Activated naive CD8-positive, alpha-beta T cell treated with anti-CD3 and anti-CD28 coated beads, Interleukin-2, amount 50 U/mL, for 24 hours (primary cell): ENCODE results near the gene SDHA.
A peak's percentile ranks its signal among the peaks of the same experiment; 100 is the strongest.
"Not testable (repeated sequence)": the region's sequence is repeated elsewhere in the genome, so short reads cannot be mapped to it uniquely, and the experiment has no call there.

Experiments used
- ATAC-seq: fragments of 150-1000 bp; cut with Tn5 transposase; one replicate; pipeline ENCODE4 v1.10.0; 2021
- DNase-seq: peaks from one replicate; pipeline ENCODE4 v3.0.0; 2021
- H3K27ac Mint-ChIP-seq: one replicate; pipeline ENCODE4 v1.8.0; 2021; ENCODE audit warnings: mild to moderate bottlenecking, mixed read lengths
- H3K27me3 Mint-ChIP-seq: one replicate; pipeline ENCODE4 v1.8.0; 2021; ENCODE audit warnings: mixed read lengths
- H3K36me3 Mint-ChIP-seq: one replicate; pipeline ENCODE4 v1.8.0; 2021; ENCODE audit warnings: low read depth, mixed read lengths
- H3K4me1 Mint-ChIP-seq: one replicate; pipeline ENCODE4 v1.8.0; 2021; ENCODE audit warnings: mixed read lengths
- H3K4me3 Mint-ChIP-seq: one replicate; pipeline ENCODE4 v1.8.0; 2021; ENCODE audit warnings: mild to moderate bottlenecking, moderate library complexity, mixed read lengths
- H3K9me3 Mint-ChIP-seq: one replicate; pipeline ENCODE4 v1.8.0; 2021; ENCODE audit warnings: mixed read lengths

The SDHA gene

DNA sequence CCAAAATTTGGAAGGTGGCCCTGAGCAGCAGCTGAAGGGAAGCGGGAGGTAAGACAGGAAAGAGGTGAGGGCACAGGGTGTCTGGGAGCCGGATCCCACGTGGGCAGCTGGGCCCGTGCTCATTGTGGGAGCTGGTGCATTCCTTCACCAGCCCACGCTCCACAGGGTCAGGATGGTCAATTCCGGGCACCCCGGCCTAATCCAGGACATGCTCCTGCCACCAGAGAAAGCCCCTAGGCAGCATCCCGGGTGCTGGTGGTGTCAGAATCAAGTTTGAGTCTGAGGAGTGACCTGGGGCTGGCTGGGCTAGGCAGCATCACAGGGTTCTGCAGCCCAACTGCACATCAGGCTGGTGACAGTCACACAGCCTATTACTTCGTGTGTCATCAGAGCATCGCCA, 46.2 kb downstream of the SDHA start:
- Mint-ChIP-seq H3K27ac (peak overlapping the region; percentile 39), H3K4me3 (no peak overlapping the region), H3K36me3 (peaks cover 16% of the 10 kb centered on the region), H3K27me3 (no peaks in the 10 kb centered on the region), H3K9me3 (no peaks in the 10 kb centered on the region), H3K4me1 (peaks cover 15% of the 10 kb centered on the region)
- no peak for DNase-seq
- ATAC-seq: no peak

- not testable (repeated sequence) for ATAC-seq, H3K9me3 Mint-ChIP-seq, H3K27me3 Mint-ChIP-seq, DNase-seq, H3K4me3 Mint-ChIP-seq
- Mint-ChIP-seq H3K36me3 (peaks cover 18% of the 10 kb centered on the region), H3K4me1 (peaks cover 25% of the 10 kb centered on the region), H3K27ac (peak overlapping the region; percentile 67)
These were observed 48.3 kb downstream of the SDHA start for GRCh38 chr5:266311-267026.

GRCh38 chr5:267716-268115, 49.6 kb downstream of the SDHA start:
- Mint-ChIP-seq H3K9me3 (no peaks in the 10 kb centered on the region), H3K27ac (peak overlapping the region; percentile 27), H3K4me3 (no peak overlapping the region), H3K36me3 (peaks cover 16% of the 10 kb centered on the region), H3K4me1 (peaks cover 25% of the 10 kb centered on the region), H3K27me3 (no peaks in the 10 kb centered on the region)
- DNase-seq (no peak), ATAC-seq (no peak)

GRCh38 chr5:270340-270739, 52.2 kb downstream of the SDHA start:
- peaks cover 46% of the 10 kb centered on the region for H3K4me1 Mint-ChIP-seq
- no peak for DNase-seq
- no peaks in the 10 kb centered on the region for H3K27me3 Mint-ChIP-seq

GRCh38 chr5:271828-272167, 53.7 kb downstream of the SDHA start:
- Mint-ChIP-seq H3K36me3 (peaks cover 20% of the 10 kb centered on the region), H3K4me3 (peak overlapping the region; percentile 91), H3K4me1 (peaks cover 40% of the 10 kb centered on the region), H3K27ac (peak overlapping the region; percentile 97)
- peak; percentile 5 for ATAC-seq
- H3K27me3 Mint-ChIP-seq, H3K9me3 Mint-ChIP-seq: not testable (repeated sequence)
- peak; percentile 13 for DNase-seq

More at GRCh38 chr5:270340-270739, 52.2 kb downstream of the SDHA start:
- no peak for ATAC-seq
- peak overlapping the region; percentile 79 for H3K27ac Mint-ChIP-seq
- H3K9me3 Mint-ChIP-seq: no peaks in the 10 kb centered on the region
- H3K36me3 Mint-ChIP-seq: peaks cover 18% of the 10 kb centered on the region
- H3K4me3 Mint-ChIP-seq: peak overlapping the region; percentile 91

GRCh38 chr5:273091-273490, 55.0 kb downstream of the SDHA start:
- Mint-ChIP-seq H3K4me1 (peaks cover 40% of the 10 kb centered on the region), H3K4me3 (peak overlapping the region; percentile 72), H3K27ac (peak overlapping the region; percentile 60), H3K36me3 (peaks cover 20% of the 10 kb centered on the region)
- not testable (repeated sequence) for DNase-seq, ATAC-seq, H3K9me3 Mint-ChIP-seq, H3K27me3 Mint-ChIP-seq

DNA sequence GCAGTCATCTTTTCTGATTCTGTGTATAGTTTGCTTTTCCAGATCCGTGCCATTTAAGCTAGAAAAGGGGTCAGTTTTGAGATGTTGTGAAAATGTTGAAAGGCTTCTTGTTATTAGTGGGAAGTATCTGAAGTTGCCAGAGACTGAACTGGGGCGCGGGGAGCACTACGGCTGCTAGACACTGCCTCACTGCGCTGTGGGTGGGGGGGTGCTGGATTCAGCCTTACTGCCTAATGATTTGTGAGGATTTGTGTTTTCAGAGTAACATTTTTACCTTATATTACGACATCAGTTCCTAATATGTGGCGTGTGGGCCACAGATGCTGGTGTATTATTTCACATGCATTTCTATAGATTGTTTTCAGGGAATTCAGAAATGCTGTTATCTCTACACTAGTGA, 55.4 kb downstream of the SDHA start:
- Mint-ChIP-seq H3K36me3 (peaks cover 20% of the 10 kb centered on the region), H3K27ac (peak overlapping the region; percentile 60), H3K4me1 (peaks cover 40% of the 10 kb centered on the region), H3K4me3 (peak overlapping the region; percentile 72)
- DNase-seq, H3K27me3 Mint-ChIP-seq, H3K9me3 Mint-ChIP-seq, ATAC-seq: not testable (repeated sequence)

- not testable (repeated sequence) for ATAC-seq, H3K9me3 Mint-ChIP-seq, H3K27ac Mint-ChIP-seq, H3K4me3 Mint-ChIP-seq, H3K27me3 Mint-ChIP-seq, DNase-seq
- Mint-ChIP-seq H3K4me1 (peaks cover 44% of the 10 kb centered on the region), H3K36me3 (peaks cover 20% of the 10 kb centered on the region)
These were observed 56.2 kb downstream of the SDHA start for GRCh38 chr5:274346-274745.

DNA sequence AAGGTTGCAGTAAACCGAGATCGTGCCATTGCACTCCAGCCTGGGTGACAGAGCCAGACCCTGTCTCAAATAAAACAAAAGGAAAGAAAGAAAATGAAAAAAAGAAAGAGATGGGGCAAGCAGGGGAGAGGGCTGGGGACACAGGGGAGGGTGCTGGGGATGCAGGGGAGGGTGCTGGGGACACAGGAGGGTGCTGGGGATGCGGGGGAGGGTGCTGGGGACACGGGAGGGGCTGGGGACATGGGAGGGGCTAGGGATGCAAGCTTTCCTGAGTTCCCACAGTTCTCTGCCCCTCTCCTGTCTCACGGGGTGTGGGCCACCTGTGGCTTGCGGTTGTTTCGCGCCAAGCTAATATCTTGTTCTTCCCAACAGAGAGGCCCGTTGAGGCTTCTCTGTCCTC, 60.5 kb downstream of the SDHA start:
- H3K4me1 Mint-ChIP-seq: peaks cover 49% of the 10 kb centered on the region
- DNase-seq (no peak), ATAC-seq (no peak)
- no peak overlapping the region for H3K27ac Mint-ChIP-seq
- H3K9me3 Mint-ChIP-seq: no peaks in the 10 kb centered on the region
- H3K27me3 Mint-ChIP-seq: no peaks in the 10 kb centered on the region
- H3K4me3 Mint-ChIP-seq: no peak overlapping the region
- peaks cover 33% of the 10 kb centered on the region for H3K36me3 Mint-ChIP-seq

DNA sequence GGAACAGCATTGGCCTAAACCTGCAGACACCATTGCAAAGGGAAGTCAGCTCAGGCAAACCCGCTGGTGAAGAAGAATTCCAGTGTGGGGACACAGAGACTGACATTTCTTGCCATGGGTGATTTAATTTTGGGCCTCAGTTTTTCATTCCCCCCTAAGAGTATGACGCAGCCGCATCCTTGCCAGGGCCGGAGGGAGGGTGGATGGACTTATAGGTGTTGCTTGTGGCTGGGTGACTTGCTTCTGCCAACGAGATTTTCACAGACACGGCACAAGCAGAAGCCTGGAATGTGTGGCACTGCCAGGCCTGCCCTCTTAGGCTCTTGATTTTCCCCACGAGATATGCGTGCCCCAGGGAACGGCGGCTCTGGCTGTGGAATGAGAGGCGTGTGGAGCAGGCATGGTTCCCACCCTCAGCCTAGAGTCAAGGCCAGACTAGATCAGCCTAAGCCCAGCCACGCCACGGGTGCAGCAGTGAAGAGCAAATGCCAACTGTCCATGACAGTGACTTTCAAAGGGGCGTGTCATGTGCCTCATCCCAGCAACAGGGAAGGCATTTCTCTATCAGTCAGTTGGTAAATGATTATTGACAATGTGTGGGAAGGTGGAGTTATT, 61.0 kb downstream of the SDHA start:
- H3K27me3 Mint-ChIP-seq, H3K27ac Mint-ChIP-seq, ATAC-seq, H3K4me3 Mint-ChIP-seq, DNase-seq, H3K9me3 Mint-ChIP-seq: not testable (repeated sequence)
- H3K4me1 Mint-ChIP-seq: peaks cover 49% of the 10 kb centered on the region
- peaks cover 36% of the 10 kb centered on the region for H3K36me3 Mint-ChIP-seq

GRCh38 chr5:285991-286557, 68.0 kb downstream of the SDHA start:
- Mint-ChIP-seq H3K4me3 (no peak overlapping the region), H3K27me3 (no peaks in the 10 kb centered on the region), H3K9me3 (no peaks in the 10 kb centered on the region), H3K36me3 (peaks cover 40% of the 10 kb centered on the region), H3K27ac (no peak overlapping the region), H3K4me1 (peaks cover 31% of the 10 kb centered on the region)
- DNase-seq (no peak), ATAC-seq (no peak)

DNA sequence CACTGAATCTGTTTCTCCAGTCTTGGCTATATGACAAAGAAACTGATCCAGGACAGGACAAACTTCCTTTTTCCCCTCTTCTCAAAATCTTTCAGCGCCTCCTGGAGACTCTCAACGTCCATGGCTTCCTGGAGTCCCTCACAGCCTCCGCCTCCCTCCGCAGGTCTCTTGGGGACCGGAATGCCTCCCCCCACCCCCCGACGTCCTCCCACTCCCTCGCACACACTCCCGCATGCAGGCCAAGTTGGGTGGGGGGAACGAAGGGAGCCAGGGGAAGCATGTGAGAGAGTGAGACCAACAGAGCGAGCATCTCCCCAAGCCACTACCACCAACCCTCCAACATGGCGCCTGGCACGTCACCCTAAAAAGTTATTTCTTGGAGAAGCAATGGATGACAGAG, 72.1 kb downstream of the SDHA start:
- not testable (repeated sequence) for H3K9me3 Mint-ChIP-seq, DNase-seq, H3K4me1 Mint-ChIP-seq, H3K27me3 Mint-ChIP-seq, H3K4me3 Mint-ChIP-seq, ATAC-seq, H3K27ac Mint-ChIP-seq
- peaks cover 34% of the 10 kb centered on the region for H3K36me3 Mint-ChIP-seq

DNA sequence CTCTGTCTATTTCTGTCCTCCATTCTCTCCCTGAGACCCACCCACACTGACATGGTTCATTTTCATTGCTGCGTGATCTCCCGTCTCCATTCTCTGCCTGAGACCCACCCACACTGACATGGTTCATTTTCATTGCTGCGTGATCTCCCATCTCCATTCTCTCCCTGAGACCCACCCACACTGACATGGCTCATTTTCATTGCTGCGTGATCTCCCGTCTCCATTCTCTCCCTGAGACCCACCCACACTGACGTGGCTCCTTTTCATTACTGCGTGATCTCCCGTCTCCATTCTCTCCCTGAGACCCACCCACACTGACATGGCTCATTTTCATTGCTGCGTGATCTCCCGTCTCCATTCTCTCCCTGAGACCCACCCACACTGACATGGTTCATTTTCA, 73.2 kb downstream of the SDHA start:
- not testable (repeated sequence) for ATAC-seq, H3K4me3 Mint-ChIP-seq, DNase-seq, H3K27ac Mint-ChIP-seq, H3K9me3 Mint-ChIP-seq, H3K27me3 Mint-ChIP-seq
- peaks cover 17% of the 10 kb centered on the region for H3K4me1 Mint-ChIP-seq
- H3K36me3 Mint-ChIP-seq: peaks cover 30% of the 10 kb centered on the region

- not testable (repeated sequence) for H3K4me3 Mint-ChIP-seq, H3K9me3 Mint-ChIP-seq, ATAC-seq, H3K27me3 Mint-ChIP-seq, DNase-seq, H3K27ac Mint-ChIP-seq
- H3K4me1 Mint-ChIP-seq: peaks cover 25% of the 10 kb centered on the region
- H3K36me3 Mint-ChIP-seq: peaks cover 25% of the 10 kb centered on the region
These were observed 76.7 kb downstream of the SDHA start for GRCh38 chr5:294788-295187.

- not testable (repeated sequence) for H3K27me3 Mint-ChIP-seq, DNase-seq, H3K4me3 Mint-ChIP-seq, H3K9me3 Mint-ChIP-seq, H3K27ac Mint-ChIP-seq, ATAC-seq
- peaks cover 22% of the 10 kb centered on the region for H3K36me3 Mint-ChIP-seq
- H3K4me1 Mint-ChIP-seq: peaks cover 27% of the 10 kb centered on the region
These were observed 78.1 kb downstream of the SDHA start for GRCh38 chr5:296207-296606.
